Measurements from ENCODE around the gene SSBP4.
"Not testable (repeated sequence)": the region's sequence is repeated elsewhere in the genome, so short reads cannot be mapped to it uniquely, and the experiment has no call there.

Gene SSBP4

GRCh38 chr19:18396471-18397241, 22.5 kb upstream of the SSBP4 start:
- DNase-seq, result no peak

DNA sequence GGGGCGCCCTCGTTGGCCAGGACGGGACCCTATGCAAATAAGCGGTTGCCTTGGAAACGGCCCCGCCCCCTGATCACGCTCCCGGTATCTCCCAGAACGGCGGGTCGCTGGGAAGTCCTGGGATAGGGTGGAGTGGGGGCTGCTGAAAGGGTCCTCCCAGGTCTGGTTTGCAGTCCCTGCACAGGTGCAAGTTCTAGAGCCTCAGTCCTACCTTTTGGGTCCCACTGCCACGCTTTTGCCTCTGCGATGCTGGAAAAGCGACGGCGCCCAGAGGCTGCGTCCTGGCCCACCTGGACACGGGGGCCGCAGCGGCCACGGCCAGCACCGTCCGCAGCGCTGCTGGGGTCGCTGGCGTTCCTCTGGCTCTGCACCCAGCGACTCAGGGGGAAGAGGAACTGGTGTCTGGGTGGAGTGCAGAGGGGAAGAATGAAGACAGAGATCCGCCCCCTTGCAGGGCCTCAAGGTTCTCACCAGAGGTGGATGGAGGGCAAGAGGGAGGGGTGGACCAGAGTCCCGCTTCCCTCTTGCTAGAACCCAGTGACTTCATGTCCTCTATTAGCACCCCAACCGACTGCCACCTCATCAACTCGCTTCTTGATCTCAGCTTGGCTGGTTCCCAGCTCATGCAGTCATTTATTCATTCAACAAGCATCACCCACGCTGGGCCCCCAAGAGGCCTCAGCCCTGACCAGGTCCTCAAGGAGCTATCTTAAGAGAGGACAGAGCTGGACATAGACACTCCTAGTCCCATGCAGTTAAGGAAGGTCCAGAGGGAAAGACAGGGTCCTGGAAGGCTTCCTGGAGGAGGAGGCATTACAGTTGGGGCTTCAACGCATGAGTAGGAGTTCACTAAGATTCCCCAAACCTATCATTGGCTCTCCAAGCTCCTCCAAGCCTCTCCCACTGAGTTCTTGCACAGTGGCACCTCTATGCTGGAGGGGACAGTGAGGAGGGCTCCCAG, 21.7 kb upstream of the SSBP4 start, which contains the start of gene LRRC25:
Gene LRRC25 (minus strand): TSS at position 381 of the 961 bp plus-strand sequence. CDS start 659 bp downstream, outside the sequence.
- DNase-seq, result no peak

GRCh38 chr19:18399008-18399407, 20.2 kb upstream of the SSBP4 start:
- DNase-seq, result no peak

DNA sequence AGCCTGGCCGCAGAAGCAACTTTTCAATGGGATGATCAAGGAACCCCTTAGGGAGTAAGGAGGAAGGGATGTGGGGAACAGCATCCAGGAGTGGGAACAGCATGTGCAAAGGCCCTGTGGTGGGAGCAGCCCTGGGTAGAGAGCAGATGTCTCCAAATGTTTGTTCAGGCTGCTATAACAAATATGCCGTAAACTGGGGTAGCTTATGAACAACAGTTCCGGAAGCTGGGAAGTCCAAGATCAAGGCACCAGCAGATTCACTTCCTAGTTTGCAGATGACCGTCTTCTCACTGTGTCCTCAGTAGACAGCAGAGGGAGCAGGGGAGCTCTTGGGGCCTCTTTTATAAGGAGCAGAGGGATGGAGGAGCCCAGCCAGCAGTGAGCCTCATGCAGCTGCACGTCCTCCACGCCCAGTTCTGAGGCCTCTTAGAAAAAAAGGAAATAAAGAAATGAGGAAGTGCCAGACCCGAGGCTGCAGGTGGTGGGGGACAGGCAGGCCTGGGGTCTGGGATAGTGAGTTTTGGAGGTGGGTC, 17.6 kb upstream of the SSBP4 start:
- no peak for DNase-seq

DNA sequence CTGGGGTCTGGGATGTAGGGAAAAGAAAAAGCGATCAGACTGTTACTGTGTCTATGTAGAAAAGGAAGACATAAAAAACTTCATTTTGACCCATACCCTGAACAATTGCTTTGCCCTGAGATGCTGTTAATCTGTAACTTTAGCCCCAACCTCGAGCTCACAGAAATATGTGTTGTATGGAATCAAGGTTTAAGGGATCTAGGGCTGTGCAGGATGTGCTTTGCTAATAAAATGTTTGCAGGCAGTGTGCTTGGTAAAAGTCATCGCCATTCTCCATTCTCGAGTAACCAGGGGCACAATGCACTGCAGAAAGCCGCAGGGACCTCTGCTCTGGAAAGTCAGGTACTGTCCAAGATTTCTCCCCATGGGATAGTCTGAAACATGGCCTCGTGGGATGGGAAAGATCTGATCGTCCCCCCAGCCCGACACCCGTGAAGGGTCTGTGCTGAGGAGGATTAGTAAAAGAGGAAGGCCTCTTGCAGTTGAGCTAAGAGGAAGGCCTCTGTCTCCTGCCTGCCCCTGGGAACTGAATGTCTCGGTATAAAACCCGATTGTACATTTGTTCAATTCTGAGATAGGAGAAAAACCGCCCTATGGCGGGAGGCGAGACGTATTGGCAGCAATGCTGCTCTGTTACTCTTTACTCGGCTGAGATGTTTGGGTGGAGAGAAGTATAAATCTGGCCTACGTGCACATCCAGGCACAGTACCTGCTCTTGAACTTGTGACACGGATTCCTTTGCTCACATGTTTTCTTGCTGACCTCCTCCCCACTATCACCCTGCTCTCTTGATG, 16.5 kb upstream of the SSBP4 start:
- DNase-seq, result not testable (repeated sequence)

DNA sequence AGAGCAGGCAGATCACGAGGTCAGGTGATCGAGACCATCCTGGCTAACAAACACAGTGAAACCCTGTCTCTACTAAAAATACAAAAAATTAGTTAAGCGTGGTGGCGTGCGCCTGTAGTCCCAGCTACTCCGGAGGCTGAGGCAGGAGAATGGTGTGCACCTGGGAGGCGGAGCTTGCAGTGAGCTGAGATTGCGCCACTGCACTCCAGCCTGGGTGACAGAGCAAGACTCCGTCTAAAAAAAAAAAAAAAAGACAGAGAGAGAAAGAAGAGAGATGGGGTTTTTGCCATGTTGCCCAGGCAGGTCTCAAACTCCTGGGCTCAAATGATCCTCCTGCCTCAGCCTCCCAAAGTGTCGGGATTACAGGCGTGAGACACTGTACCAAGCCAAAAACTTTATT, 13.4 kb upstream of the SSBP4 start:
- DNase-seq, result not testable (repeated sequence)

DNA sequence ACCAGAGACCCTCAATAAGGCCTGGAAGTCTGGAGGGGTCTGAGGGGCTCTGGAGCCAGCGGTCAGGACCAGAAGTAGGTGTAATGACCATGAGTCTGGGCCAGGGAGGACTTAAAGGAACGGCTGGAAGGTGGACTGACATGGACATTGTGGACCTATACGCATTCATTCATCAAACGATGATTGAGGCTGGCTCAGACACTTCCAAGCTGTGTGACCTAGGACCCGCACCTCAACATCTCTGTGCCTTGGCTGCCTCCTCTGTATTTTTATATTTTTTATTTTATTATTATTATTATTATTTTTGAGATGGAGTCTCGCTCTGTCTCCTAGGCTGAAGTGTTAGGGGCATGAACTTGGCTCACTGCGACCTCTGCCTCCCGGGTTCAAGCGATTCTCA, 12.4 kb upstream of the SSBP4 start:
- no peak for DNase-seq

- peak; percentile 32 for DNase-seq
Observed at GRCh38 chr19:18408053-18408476, 11.1 kb upstream of the SSBP4 start.

- no peak for DNase-seq
Observed at GRCh38 chr19:18412610-18413239, 6.5 kb upstream of the SSBP4 start.

- no peak for DNase-seq
Observed at GRCh38 chr19:18414504-18415177, 4.6 kb upstream of the SSBP4 start.

- DNase-seq, result no peak
Observed at GRCh38 chr19:18415178-18415867, 3.9 kb upstream of the SSBP4 start.

- DNase-seq, result peak; percentile 78
Observed at GRCh38 chr19:18416778-18417249, 2.4 kb upstream of the SSBP4 start.

DNA sequence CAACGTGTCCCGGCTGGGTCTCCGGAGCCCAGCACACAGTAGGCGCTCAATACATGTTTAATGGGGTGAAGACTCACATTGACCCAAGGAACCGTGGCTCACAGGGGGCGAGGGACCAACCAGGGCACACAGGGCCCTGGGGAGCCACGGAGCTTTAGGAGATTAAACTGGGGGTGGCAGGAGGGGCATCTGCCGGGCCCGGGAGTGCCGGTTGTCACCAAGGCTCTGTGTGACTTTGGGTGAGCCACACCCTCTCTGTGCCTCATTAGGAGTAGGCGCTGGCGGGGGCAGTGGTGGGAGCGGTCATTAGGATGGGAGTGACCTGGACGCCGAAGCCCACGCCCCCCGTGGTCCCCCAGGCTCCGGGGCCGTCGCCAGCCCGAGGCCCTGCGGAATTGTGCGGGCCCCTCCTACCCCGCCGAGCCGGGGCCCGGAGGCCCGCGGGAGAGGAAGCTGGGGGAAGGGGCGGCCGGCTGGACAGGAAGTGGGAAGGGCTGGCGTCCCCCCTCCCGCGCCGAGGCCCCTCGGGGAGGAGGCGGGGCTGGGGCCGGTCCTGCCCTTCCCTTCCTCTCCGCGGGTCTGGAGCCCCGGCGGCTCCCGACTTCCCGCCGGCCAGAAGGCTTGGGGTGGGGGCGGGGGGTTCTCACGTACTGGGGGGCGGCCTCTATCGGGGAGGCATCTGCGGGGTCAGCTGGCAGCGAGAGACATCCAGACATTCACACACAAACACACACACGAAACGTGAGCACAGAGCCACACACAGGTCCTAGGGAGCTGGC, 1.8 kb upstream of the SSBP4 start:
- DNase-seq, result peak; percentile 49

DNA sequence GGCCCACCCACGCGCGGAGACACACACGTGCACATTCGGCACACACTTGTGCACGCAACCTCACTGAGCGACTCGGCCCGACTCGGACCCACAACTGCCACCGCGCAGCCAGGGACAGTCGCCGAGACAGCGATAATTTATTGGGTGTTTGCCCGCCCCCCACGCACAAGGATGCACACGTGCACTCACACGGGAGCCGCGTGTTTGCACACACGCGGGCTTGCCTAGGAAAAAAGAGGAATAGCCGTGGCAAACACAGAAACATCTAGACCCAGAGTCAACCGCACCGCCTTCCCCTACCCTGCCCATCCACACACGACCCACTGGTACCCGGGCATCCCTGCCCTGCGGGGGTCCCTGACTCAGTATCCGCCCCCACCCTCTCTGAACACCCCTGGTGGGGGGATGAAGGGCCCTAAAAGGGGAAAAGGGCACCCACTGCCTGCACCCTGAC, 1.1 kb upstream of the SSBP4 start:
- DNase-seq, result no peak

DNA sequence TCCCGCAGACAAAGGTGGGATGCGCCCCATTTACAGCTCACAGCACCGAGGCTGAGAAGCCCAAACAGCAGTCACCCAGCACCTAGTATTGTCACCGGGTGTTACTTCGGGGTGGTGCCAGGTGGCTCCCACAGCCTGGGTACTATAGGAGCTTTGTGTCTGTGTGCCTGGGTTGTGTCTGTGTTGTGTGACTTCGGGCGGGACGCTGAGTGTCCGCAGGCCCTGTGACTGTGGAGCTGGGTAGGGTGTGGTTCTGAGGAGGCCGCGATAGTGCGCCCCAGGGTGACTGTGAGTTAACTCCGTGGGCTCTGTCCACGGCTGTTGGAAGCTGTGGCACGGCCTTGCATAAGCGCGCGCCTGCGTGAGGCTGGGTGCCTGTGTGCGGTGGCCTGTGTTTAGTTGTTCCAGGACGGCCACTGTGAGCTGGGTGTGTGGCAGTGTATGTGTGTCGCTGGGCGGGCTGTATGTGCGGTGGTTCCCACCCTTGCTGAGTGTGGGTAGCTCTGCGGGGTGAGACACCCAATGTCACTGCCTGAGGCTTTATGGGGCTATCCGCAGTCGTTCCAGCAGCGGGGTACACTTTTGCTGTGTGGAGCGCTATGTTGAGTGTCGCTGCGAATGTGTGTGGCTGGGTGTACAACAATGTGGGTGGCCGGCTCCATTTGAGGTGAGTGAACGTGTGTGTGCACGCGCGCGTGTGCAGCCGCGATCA, 559 bp upstream of the SSBP4 start:
- no peak for DNase-seq

GRCh38 chr19:18419699-18420460, 682 bp downstream of the SSBP4 start:
- DNase-seq, result no peak

DNA sequence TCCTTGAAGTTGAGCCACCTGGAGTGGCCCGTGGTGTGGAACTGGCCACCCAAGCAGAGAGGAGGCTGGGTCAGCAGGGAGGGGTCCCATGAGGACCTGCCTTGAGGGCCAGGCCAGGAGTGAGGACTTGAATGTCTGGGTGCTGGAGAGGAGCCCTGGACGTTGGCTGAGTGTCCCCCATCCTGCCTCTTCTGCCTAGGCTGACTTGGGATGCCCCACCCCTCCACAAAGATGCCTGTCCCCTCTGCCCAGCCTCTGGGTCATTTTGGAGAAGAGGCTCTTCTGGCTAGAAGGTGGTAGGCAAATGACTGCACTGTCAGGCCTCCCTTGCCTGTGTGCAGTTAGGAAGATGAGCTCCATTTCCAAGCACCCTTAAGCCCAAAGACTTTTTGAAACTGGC, 1.7 kb downstream of the SSBP4 start:
- DNase-seq, result no peak

DNA sequence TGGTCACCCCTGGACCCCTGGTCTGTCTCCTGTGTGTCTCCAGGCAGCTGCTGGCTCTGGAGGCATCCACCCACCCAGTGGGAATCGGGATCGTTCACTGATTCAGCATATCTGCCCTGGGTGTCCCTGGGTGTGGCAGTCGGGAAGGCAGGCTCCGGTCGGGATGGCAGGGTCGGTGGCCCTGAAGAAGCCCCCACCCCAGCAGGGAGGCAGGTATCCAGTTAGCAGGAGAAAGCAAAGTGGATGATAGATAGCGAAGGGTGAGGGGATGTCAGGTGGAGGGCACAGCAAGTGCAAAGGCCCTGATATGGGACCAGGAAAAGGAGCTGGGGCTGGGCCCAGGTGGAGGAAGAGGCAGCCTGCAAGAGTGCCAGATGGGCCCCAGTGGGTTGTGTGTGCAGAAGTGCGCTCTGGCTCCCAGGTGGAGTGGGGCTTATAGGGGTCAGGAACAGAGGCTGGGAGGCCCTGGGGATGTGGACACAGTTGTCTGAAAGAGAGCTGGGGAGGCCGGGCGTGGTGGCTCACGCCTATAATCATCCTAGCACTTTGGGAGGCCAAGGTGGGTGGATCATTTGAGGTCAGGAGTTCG, 2.3 kb downstream of the SSBP4 start:
- DNase-seq, result no peak
